HepG2 (cell line): Measurements from ENCODE around the gene CNNM2. TPM values are rescaled to one million over a fixed set of nuclear protein-coding genes. Genes with fewer than 3 reads are reported as not detected.

Experiments used
- AGO1 ChIP-seq: fragments of 200-400 bp; formaldehyde crosslinking; IDR thresholded peaks from 2 replicates; pipeline ENCODE4 v1.6.1; 2017; ENCODE audit warnings: mild to moderate bottlenecking, low read depth, low read length, moderate library complexity; ENCODE audit not compliant: poor library complexity, severe bottlenecking
- CREB1 ChIP-seq, 2 experiments: fragments of 450-650 bp in 1 of 2; IDR thresholded peaks; 2 replicates each; pipeline ENCODE4 v1.6.1; 2016 to 2017; ENCODE audit warnings: control low read depth in 1 of 2, mild to moderate bottlenecking in 1 of 2, missing compliant biosample characterization in 1 of 2, missing genetic modification characterization in 1 of 2
- DZIP1 ChIP-seq: sonication (generic); formaldehyde crosslinking; IDR thresholded peaks from 2 replicates; pipeline ENCODE4 v1.5.0; 2020; ENCODE audit warnings: mild to moderate bottlenecking, missing genetic modification reagents
- FOSL1 ChIP-seq: sonication (generic); formaldehyde crosslinking; IDR thresholded peaks from 2 replicates; pipeline ENCODE4 v1.9.0; 2021; ENCODE audit warnings: missing genetic modification reagents, borderline replicate concordance
- FOXJ3 ChIP-seq: sonication (generic); formaldehyde crosslinking; IDR thresholded peaks from 2 replicates; pipeline ENCODE4 v1.4.0; 2020; ENCODE audit warnings: missing genetic modification reagents, mild to moderate bottlenecking, borderline replicate concordance
- HBP1 ChIP-seq: IDR thresholded peaks from 2 replicates; pipeline ENCODE4 v1.6.1; 2016; ENCODE audit warnings: low read depth, control low read depth
- HMG20A ChIP-seq: IDR thresholded peaks from 2 replicates; pipeline ENCODE4 v1.6.1; 2016; ENCODE audit warnings: borderline replicate concordance
- LCORL ChIP-seq, 2 experiments: fragments of 450-650 bp in 1 of 2; sonication (generic) in 1 of 2; formaldehyde crosslinking in 1 of 2; IDR thresholded peaks; 2 replicates each; pipeline versions ENCODE4 v1.5.0 to v1.6.1; 2017 to 2020; ENCODE audit warnings: antibody characterized with exemption in 1 of 2, missing genetic modification reagents in 1 of 2
- MEF2D ChIP-seq: sonication (generic); formaldehyde crosslinking; IDR thresholded peaks from 2 replicates; pipeline ENCODE4 v1.5.1; 2020; ENCODE audit warnings: mild to moderate bottlenecking, missing genetic modification reagents
- NCOA2 ChIP-seq: sonication (generic); formaldehyde crosslinking; IDR thresholded peaks from 2 replicates; pipeline ENCODE4 v1.8.0; 2022; ENCODE audit warnings: inconsistent platforms
- NFKBIZ ChIP-seq: IDR thresholded peaks from 2 replicates; pipeline ENCODE4 v1.6.1; 2018; ENCODE audit warnings: missing genetic modification reagents, missing compliant biosample characterization
- POLR2AphosphoS2 ChIP-seq: IDR thresholded peaks from 2 replicates; pipeline ENCODE4 v1.6.1; 2011; ENCODE audit warnings: low read depth, low read length, improper control_type of control experiment
- PPARG ChIP-seq: conservative IDR thresholded peaks from 2 replicates; pipeline ENCODE4 v1.6.1; 2016; ENCODE audit warnings: missing biosample characterization, missing genetic modification reagents
- SETDB1 ChIP-seq: sonication (generic); formaldehyde crosslinking; IDR thresholded peaks from 2 replicates; pipeline ENCODE4 v1.5.1; 2020; ENCODE audit warnings: missing genetic modification reagents, mild to moderate bottlenecking, borderline replicate concordance
- ZBTB49 ChIP-seq: sonication (generic); formaldehyde crosslinking; IDR thresholded peaks from 2 replicates; pipeline ENCODE4 v1.4.0; 2020; ENCODE audit warnings: missing genetic modification reagents, borderline replicate concordance
- ZNF484 ChIP-seq: sonication (generic); formaldehyde crosslinking; IDR thresholded peaks from 2 replicates; pipeline ENCODE4 v1.5.1; 2020; ENCODE audit warnings: mild to moderate bottlenecking, low read depth, missing genetic modification reagents, borderline replicate concordance
- ZNF512B ChIP-seq: sonication (generic); formaldehyde crosslinking; IDR thresholded peaks from 2 replicates; pipeline ENCODE4 v1.5.1; 2020; ENCODE audit warnings: missing genetic modification reagents, mild to moderate bottlenecking, borderline replicate concordance
- ZNF563 ChIP-seq: sonication (generic); formaldehyde crosslinking; IDR thresholded peaks from 2 replicates; pipeline ENCODE4 v1.8.0; 2022; ENCODE audit warnings: mild to moderate bottlenecking, moderate library complexity, missing genetic modification reagents
- ZNF772 ChIP-seq: sonication (generic); formaldehyde crosslinking; IDR thresholded peaks from 2 replicates; pipeline ENCODE4 v1.5.0; 2020; ENCODE audit warnings: mild to moderate bottlenecking, missing genetic modification reagents
- polyA plus RNA-seq, 8 experiments: library from polyadenylated mRNA; depleted of rRNA in 3 of 8; stranded (reverse) in 7 of 8; unstranded in 1 of 8; fragments of >200 nt; fragmentation: Illumina TruSeq in 4 of 8; extraction: Trizol in 4 of 8; gene quantifications; 2 replicates each; pipeline versions ENCODE4 v1.2.1 to v1.2.3, GENCODE V29; 2011 to 2016; ENCODE audit warnings: low read depth in 4 of 8, missing spikeins in 1 of 8, mixed read lengths in 1 of 8; ENCODE audit not compliant: insufficient read depth in 1 of 8
- total RNA-seq, 5 experiments: library from RNA; depleted of rRNA; stranded (reverse); fragments of >200 nt; fragmentation: Illumina TruSeq; extraction: Trizol; gene quantifications; 2 replicates each; pipeline ENCODE4 v1.2.3, GENCODE V29; 2016; ENCODE audit warnings: low read depth in 1 of 5

CNNM2 gene
- total and polyA plus RNA-seq, 2 of the 13 experiments (the other 11 are each of a cell fraction or from before 2014, with no cell fraction given), result 7.1 to 9.0 TPM

- TF ChIP-seq ZNF563 (CRISPR knock-in tag) (peak; percentile 52; the same call in 1 of the 2 replicates), HBP1 (CRISPR knock-in tag) (0 out of 2 replicates have a peak, but pooled peaks have one; percentile 79), DZIP1 (0 out of 2 replicates have a peak, but pooled peaks have one; percentile 35), SETDB1 (CRISPR knock-in tag) (no peak), MEF2D (CRISPR knock-in tag) (0 out of 2 replicates have a peak, but pooled peaks have one; percentile 41), POLR2AphosphoS2 (no peak), ZNF484 (no peak), FOXJ3 (CRISPR knock-in tag) (no peak), HMG20A (CRISPR knock-in tag) (no peak), FOSL1 (CRISPR knock-in tag) (no peak), NFKBIZ (CRISPR knock-in tag) (no peak), CREB1 (IDR thresholded peaks at IDR 0.05) (peak; percentile 79), CREB1 (CRISPR knock-in tag; IDR thresholded peaks at IDR 0.05) (peak; percentile 49), NCOA2 (CRISPR knock-in tag) (no peak), ZBTB49 (CRISPR knock-in tag) (no peak), AGO1 (no peak), PPARG (no peak), LCORL (IDR thresholded peaks at IDR 0.05) (no peak), LCORL (CRISPR knock-in tag; IDR thresholded peaks at IDR 0.05) (no peak), ZNF772 (peak; percentile 55; the same call in 1 of the 2 replicates), ZNF512B (CRISPR knock-in tag) (no peak)
These were observed at the start of gene CNNM2 (continued) for GRCh38 chr10:102917962-102918816.
